H9 (cell line): ENCODE measurements around the gene IRF2. TPM values are rescaled to one million over a fixed set of nuclear protein-coding genes. Genes with fewer than 3 reads are reported as not detected.

Experiments used
- DNase-seq: peaks from one replicate; pipeline ENCODE4 v3.0.0-alpha.2; 2017
- H2AFZ ChIP-seq: one replicate; pipeline ENCODE4 v1.6.1; 2013; ENCODE audit warnings: mild to moderate bottlenecking, low read length, control low read depth, moderate library complexity
- H2AK5ac ChIP-seq: 2 replicates; pipeline ENCODE4 v1.6.1; 2013; ENCODE audit warnings: low read length, control low read depth, mixed read lengths; ENCODE audit not compliant: insufficient read length
- H2BK120ac ChIP-seq: one replicate; pipeline ENCODE4 v1.6.1; 2013; ENCODE audit warnings: low read depth, mild to moderate bottlenecking, low read length, control low read depth, inconsistent platforms; ENCODE audit not compliant: poor library complexity, severe bottlenecking
- H2BK12ac ChIP-seq: 2 replicates; pipeline ENCODE4 v1.6.1; 2013; ENCODE audit warnings: low read length, control low read depth, mixed read lengths, low read depth; ENCODE audit not compliant: insufficient read length
- H2BK15ac ChIP-seq: 2 replicates; pipeline ENCODE4 v1.6.1; 2013; ENCODE audit warnings: low read depth, low read length, control low read depth
- H2BK20ac ChIP-seq: one replicate; pipeline ENCODE4 v1.6.1; 2013; ENCODE audit warnings: low read depth, mild to moderate bottlenecking, low read length, control low read depth, inconsistent platforms; ENCODE audit not compliant: poor library complexity, severe bottlenecking
- H2BK5ac ChIP-seq: 2 replicates; pipeline ENCODE4 v1.6.1; 2013; ENCODE audit warnings: low read length, control low read depth, mixed read lengths; ENCODE audit not compliant: insufficient read length
- H3K14ac ChIP-seq: 2 replicates; pipeline ENCODE4 v1.6.1; 2013; ENCODE audit warnings: low read length, control low read depth; ENCODE audit not compliant: insufficient read depth
- H3K18ac ChIP-seq: 2 replicates; pipeline ENCODE4 v1.6.1; 2013; ENCODE audit warnings: low read depth, mild to moderate bottlenecking, mixed read lengths, low read length, control low read depth; ENCODE audit not compliant: insufficient read length
- H3K23ac ChIP-seq: 2 replicates; pipeline ENCODE4 v1.6.1; 2013; ENCODE audit warnings: low read length, control low read depth, mixed read lengths, low read depth; ENCODE audit not compliant: insufficient read length
- H3K23me2 ChIP-seq: 2 replicates; pipeline ENCODE4 v1.6.1; 2013; ENCODE audit warnings: low read depth, mild to moderate bottlenecking, mixed read lengths, low read length, control low read depth; ENCODE audit not compliant: insufficient read length, poor library complexity, severe bottlenecking
- H3K27ac ChIP-seq: 2 replicates; pipeline ENCODE4 v1.5.1; 2013; ENCODE audit warnings: low read length, control low read depth, mixed read lengths, low read depth; ENCODE audit not compliant: insufficient read length
- H3K27me3 ChIP-seq: 2 replicates; pipeline ENCODE4 v1.6.1; 2013; ENCODE audit warnings: low read length, control low read depth, inconsistent platforms; ENCODE audit not compliant: insufficient read depth
- H3K4ac ChIP-seq: 2 replicates; pipeline ENCODE4 v1.6.1; 2013; ENCODE audit warnings: low read depth, mild to moderate bottlenecking, control low read depth, inconsistent platforms, low read length, moderate library complexity
- H3K4me1 ChIP-seq: 2 replicates; pipeline ENCODE4 v1.6.1; 2013; ENCODE audit warnings: low read length, control low read depth, inconsistent platforms; ENCODE audit not compliant: insufficient read depth
- H3K4me2 ChIP-seq: 2 replicates; pipeline ENCODE4 v1.6.1; 2013; ENCODE audit warnings: low read length, control low read depth, mixed read lengths; ENCODE audit not compliant: insufficient read length, insufficient read depth
- H3K56ac ChIP-seq: 2 replicates; pipeline ENCODE4 v1.6.1; 2013; ENCODE audit warnings: low read depth, mild to moderate bottlenecking, mixed read lengths, low read length, control low read depth; ENCODE audit not compliant: insufficient read length
- H3K79me1 ChIP-seq: 2 replicates; pipeline ENCODE4 v1.6.1; 2013; ENCODE audit warnings: low read depth, mild to moderate bottlenecking, moderate library complexity, low read length, control low read depth, inconsistent platforms; ENCODE audit not compliant: insufficient read depth, poor library complexity, severe bottlenecking
- H3K79me2 ChIP-seq: 2 replicates; pipeline ENCODE4 v1.6.1; 2013; ENCODE audit warnings: low read length, control low read depth, inconsistent platforms; ENCODE audit not compliant: insufficient read depth
- H3K9ac ChIP-seq: 2 replicates; pipeline ENCODE4 v1.6.1; 2013; ENCODE audit warnings: low read length, control low read depth, mixed read lengths; ENCODE audit not compliant: insufficient read length; ENCODE audit errors: extremely low read depth
- H3K9me3 ChIP-seq: one replicate; pipeline ENCODE4 v1.6.1; 2013; ENCODE audit warnings: low read depth, low read length, inconsistent platforms; ENCODE audit not compliant: control insufficient read depth
- H3T11ph ChIP-seq: one replicate; pipeline ENCODE4 v1.6.1; 2013; ENCODE audit warnings: mild to moderate bottlenecking, low read length, control low read depth, inconsistent platforms
- H4K20me1 ChIP-seq: one replicate; pipeline ENCODE4 v1.6.1; 2013; ENCODE audit not compliant: control insufficient read depth, insufficient read length, insufficient read depth
- H4K5ac ChIP-seq: 2 replicates; pipeline ENCODE4 v1.6.1; 2013; ENCODE audit warnings: low read depth, mild to moderate bottlenecking, mixed read lengths, low read length, control low read depth; ENCODE audit not compliant: insufficient read length
- H4K8ac ChIP-seq: replicated peaks from 2 replicates; pipeline ENCODE4 v1.6.1; 2013; ENCODE audit warnings: low read length, control low read depth, mixed read lengths, low read depth; ENCODE audit not compliant: insufficient read length
- H4K91ac ChIP-seq: 2 replicates; pipeline ENCODE4 v1.6.1; 2013; ENCODE audit warnings: low read depth, mild to moderate bottlenecking, moderate library complexity, mixed read lengths, low read length, control low read depth; ENCODE audit not compliant: insufficient read length
- H3K27ac Mint-ChIP-seq, 3 experiments: 2 replicates in 2 of 3; 3 replicates in 1 of 3; pipeline ENCODE4 v1.8.0; 2020 to 2021; ENCODE audit warnings: mixed read lengths in 3 of 3, mild to moderate bottlenecking in 1 of 3, moderate library complexity in 1 of 3
- H3K27me3 Mint-ChIP-seq: 2 replicates; pipeline ENCODE4 v1.8.0; 2021; ENCODE audit warnings: low read depth, mild to moderate bottlenecking, moderate library complexity, mixed read lengths
- H3K36me3 Mint-ChIP-seq, 3 experiments: 2 replicates in 2 of 3; 3 replicates in 1 of 3; pipeline ENCODE4 v1.8.0; 2020 to 2021; ENCODE audit warnings: low read depth in 3 of 3, mixed read lengths in 3 of 3; ENCODE audit not compliant: insufficient read depth in 1 of 3
- H3K4me1 Mint-ChIP-seq, 2 experiments: 2 replicates each; pipeline ENCODE4 v1.8.0; 2020; ENCODE audit warnings: mixed read lengths in 2 of 2
- H3K4me3 Mint-ChIP-seq, 2 experiments: 2 replicates in 1 of 2; 3 replicates in 1 of 2; pipeline ENCODE4 v1.8.0; 2020 to 2021; ENCODE audit warnings: mild to moderate bottlenecking in 2 of 2, mixed read lengths in 2 of 2, moderate library complexity in 1 of 2
- H3K9me3 Mint-ChIP-seq, 2 experiments: 2 replicates in 1 of 2; 3 replicates in 1 of 2; pipeline ENCODE4 v1.8.0; 2020; ENCODE audit warnings: mild to moderate bottlenecking in 2 of 2, mixed read lengths in 2 of 2, moderate library complexity in 1 of 2
- CTCF ChIP-seq: fragments of 200-600 bp; sonication (generic); conservative IDR thresholded peaks from 3 replicates; pipeline ENCODE4 v1.8.0; 2021; ENCODE audit warnings: antibody characterized with exemption, mild to moderate bottlenecking
- whole genome bisulfite sequencing: extraction: QIAGEN DNeasy Blood & Tissue Kit; methylation state at CpG from one replicate; pipeline ENCODE4 v1.1.7; 2013; ENCODE audit warnings: missing lambda C conversion rate, low lambda C conversion rate, mixed read lengths; ENCODE audit not compliant: insufficient read length; ENCODE audit errors: extremely low coverage; 5-methylcytosine and 5-hydroxymethylcytosine counted together
- total RNA-seq: library from RNA; stranded (reverse); gene quantifications from 2 replicates; pipeline ENCODE4 v1.2.1, GENCODE V29; 2021

The IRF2 gene
- total RNA-seq, 1 experiment from 2014 or later = 13.5 TPM

- Histone ChIP-seq H2BK12ac (no peak overlapping the region), H4K20me1 (no peaks in the 10 kb centered on the region), H2BK15ac (no peak overlapping the region), H2BK5ac (no peak overlapping the region), H2BK20ac (no peak overlapping the region), H3K4ac (no peak overlapping the region; the same call in 1 of the 2 replicates), H3K23me2 (no peaks in the 10 kb centered on the region), H3K23ac (no peak overlapping the region), H4K91ac (no peak overlapping the region), H3K79me1 (no peaks in the 10 kb centered on the region), H4K8ac (no peak overlapping the region), H2BK120ac (no peak overlapping the region), H4K5ac (no peak overlapping the region), H2AK5ac (no peak overlapping the region), H3K79me2 (no peaks in the 10 kb centered on the region), H3K56ac (no peak overlapping the region), H3K27ac (no peak overlapping the region), H3K4me1 (peaks cover 8% of the 10 kb centered on the region; the same call in 1 of the 2 replicates), H3K9ac (no peak overlapping the region), H3T11ph (no peak overlapping the region), H3K4me2 (no peak overlapping the region), H3K18ac (no peak overlapping the region), H3K27me3 (no peaks in the 10 kb centered on the region), H3K14ac (no peak overlapping the region), H3K9me3 (no peaks in the 10 kb centered on the region), H2AFZ (no peak overlapping the region)
- H3K4me1 Mint-ChIP-seq = peaks cover 39 to 46% of the 10 kb centered on the region in 2 experiments
- peak overlapping the region in 1 of 2 experiments; percentile 29; a peak in 1 of 5 replicates for H3K4me3 Mint-ChIP-seq
- no peak for DNase-seq
- no peak for TF ChIP-seq CTCF
- H3K36me3 Mint-ChIP-seq = peaks cover 18 to 38% (median 30%) of the 10 kb centered on the region in 3 experiments; a peak in 6 of 7 replicates
- no peaks in the 10 kb centered on the region; the same call in 1 of the 2 replicates for H3K27me3 Mint-ChIP-seq
- no peaks in the 10 kb centered on the region; a peak in 1 of 5 replicates for H3K9me3 Mint-ChIP-seq
- peak overlapping the region; percentile 95 to 99 (median 98) for H3K27ac Mint-ChIP-seq
- no CpG with 5 or more reads among the region's 8 CpGs for WGBS
Observed at GRCh38 chr4:184400891-184401290, 73.5 kb downstream of the IRF2 start.
